GM21423 (cell line): ENCODE data around the gene EIF3A.
"Not testable (repeated sequence)": the region's sequence is repeated elsewhere in the genome, so short reads cannot be mapped to it uniquely, and the experiment has no call there.

ENCODE experiments used
- ATAC-seq: cut with Tn5 transposase; IDR thresholded peaks from one replicate; pipeline ENCODE4 v1.9.1; 2021; ENCODE audit warnings: mild to moderate bottlenecking, moderate library complexity; ENCODE audit not compliant: unreplicated experiment

Gene EIF3A

DNA sequence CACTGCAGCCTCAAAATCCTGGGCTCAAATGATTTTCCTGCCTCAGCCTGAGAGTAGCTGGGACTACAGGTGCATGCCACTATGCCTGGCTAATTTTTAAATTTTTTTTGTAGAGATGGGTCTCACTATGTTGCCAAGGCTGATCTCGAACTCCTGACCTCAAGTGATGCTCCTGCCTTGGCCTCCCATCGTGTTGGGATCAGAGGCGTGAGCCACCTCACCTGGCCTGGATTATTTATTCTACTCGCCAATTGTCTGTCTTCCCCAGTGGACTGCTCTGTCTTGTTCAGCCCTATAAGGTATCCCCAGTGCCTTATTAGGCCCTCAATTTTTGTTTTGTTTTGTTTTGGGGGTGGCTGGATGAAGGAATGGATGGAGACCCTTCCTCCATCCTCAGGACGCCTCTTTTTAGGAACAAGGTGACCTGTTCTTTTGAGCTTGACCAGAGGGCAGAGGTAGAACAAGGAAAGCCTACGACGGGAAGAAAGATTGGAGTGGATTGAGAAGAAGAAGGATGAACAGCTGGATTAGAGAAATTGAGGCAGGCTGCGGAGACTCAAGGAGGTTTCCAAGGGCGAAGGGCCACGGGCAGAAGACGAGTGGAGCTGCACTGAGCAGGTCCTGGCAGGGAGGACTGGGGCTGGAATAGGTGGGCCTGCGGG lies 22.8 kb upstream of the EIF3A start:
- no peak for ATAC-seq

GRCh38 chr10:119101366-119102098 lies 20.9 kb upstream of the EIF3A start:
- no peak for ATAC-seq

DNA sequence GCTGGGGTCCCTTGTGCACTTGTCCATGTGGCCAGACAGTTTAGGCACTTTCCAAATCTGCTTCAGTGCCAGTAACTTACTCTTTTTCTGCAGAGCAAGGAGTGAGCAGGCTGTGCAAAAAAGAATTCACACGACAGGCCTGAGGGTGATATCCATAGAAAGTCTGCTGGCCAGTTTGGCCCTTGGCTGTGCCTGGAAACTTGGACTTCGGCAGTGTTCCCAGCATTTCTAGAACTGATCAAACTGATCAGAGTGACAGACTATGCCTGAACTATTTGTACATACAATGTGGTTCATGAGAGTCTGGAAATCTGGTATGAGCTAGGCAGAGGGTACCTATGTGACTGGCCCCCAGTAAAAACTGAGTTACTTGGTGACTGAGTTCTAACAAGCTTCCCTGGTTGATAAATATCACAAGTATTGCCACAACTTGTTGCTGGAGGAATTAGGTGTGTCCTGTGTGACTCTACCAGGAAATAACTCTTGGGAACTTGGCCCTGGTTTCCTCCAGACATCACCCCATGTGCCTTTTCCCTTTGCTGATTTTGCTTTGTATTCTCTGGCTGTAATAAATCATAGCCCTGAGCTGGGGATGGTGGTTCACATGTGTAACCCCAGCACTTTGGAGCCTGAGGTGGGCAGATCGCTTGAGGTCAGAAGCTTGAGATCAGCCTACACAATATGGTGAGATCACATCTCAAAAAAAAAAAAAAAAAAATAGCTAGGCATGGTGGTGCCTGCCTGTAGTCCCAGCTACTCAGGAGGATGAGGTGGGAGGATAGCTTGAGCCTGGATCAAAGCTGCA lies 20.0 kb upstream of the EIF3A start:
- no peak for ATAC-seq

GRCh38 chr10:119098576-119098975 lies 18.0 kb upstream of the EIF3A start:
- ATAC-seq, result no peak

DNA sequence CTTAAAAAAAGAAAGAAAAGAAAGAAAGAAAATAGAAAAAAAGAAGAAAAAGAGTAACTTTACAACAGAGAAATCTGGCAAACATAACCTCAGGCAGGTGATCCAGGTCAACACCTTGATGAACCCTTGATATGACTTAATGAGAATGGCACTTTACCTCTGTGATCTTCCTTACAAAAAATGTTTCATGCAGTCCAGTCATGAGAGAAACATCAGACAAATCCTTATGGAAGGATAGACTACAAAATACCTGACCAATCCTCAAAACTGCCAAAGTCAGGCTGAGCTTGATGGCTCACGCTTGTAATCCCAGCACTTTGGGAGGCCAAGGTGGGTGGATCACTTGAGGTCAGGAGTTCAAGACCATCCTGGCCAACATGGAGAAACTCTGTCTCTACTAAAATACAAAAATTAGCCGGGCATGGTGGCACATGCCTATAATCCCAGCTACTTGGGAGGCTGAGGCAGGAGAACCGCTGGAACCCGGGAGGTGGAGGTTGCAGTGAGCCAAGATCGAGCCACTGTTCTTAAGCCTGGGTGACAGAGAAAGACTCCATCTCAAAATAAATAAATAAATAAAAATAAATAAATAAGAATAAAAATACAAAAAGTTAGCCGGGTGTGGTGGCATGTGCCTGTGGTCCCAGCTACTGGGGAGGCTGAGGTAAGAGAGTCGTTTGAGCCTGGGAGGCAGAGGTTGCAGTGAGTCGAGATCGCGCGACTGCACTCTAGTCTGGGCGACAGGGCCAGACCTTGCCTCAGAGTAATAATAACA lies 16.2 kb upstream of the EIF3A start:
- not testable (repeated sequence) for ATAC-seq

GRCh38 chr10:119095640-119096039 lies 15.0 kb upstream of the EIF3A start:
- no peak for ATAC-seq

- no peak for ATAC-seq
These were observed 10.4 kb upstream of the EIF3A start for GRCh38 chr10:119090968-119091367.

DNA sequence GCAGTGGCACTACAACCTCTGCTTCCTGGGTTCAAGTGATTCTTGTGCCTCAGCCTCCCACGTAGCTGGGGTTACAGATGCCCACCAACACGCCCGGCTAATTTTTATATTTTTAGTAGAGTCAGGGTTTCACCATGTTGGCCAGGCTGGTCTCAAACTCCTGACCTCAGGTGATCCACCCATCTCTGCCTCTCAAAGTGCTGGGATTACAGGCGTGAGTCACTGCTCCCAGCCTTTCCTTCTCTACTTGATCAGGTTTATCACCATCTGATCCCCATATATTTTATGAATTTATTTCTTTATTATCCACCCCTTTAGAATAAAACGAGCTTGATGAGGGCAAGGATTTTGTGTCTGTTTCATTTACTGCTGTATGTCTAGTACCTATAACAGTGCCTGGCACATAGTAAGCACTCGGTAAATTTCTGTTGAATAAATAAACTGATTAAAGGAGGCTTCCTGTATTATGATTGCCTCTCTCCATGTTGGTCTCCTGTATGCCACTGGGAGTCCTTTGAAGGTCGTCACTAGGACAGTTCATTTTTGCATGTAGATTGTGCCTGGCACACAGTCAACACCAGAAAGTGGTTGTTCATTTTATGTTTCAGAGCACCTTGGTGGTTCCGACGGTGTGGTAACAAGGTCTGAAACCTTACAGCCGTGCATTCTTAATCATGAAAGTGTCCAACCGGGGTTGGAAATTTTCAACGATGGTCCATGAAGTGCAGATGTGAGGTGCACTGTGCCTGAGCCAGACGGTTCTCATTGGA lies 9.6 kb upstream of the EIF3A start:
- no peak for ATAC-seq

DNA sequence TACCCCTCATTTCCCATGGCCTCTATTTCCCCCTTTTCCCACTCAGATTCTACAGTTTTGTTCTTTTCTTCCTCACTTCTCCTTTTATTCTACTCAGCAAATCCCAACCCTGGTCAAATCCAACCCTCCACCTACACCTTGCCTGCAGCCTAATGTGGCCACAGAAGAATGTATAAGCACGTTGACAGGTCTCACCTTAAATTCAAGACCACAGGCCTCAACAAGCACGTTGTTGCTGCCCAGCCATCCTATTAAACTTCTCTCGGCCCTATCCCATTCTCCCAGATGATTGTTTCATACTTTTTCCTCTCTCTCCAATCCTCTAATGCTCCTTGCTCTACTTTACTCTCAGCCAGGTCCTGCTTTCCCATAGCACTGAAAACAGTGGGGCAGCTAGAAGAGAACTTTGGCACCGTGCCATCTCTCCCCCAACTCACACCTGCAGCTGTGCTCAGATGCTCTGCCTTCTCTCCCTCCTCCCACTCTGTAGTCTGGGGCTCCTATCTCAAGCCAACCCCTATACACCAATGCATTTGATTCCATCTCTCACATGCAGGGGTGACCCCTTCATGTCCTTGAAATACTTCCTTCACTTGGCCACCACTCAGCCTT lies 6.8 kb upstream of the EIF3A start:
- ATAC-seq, result no peak

DNA sequence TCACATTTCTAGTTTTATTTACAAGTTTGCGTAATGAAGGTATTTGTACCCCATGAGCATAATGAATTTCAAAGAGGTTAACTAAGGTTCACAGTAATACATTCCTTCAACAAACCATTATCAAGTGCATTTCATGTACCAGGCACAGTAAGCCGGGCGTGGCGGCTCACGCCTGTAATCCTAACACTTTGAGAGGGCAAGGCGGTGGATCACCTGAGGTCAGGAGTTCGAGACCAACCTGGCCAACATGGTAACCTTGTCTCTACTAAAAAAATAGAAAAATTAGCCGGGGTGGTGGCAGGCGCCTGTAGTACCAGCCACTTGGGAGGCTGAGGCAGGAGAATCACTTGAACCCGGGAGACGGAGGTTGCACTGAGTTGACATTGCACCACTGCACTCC lies 4.3 kb upstream of the EIF3A start:
- ATAC-seq, result no peak

DNA sequence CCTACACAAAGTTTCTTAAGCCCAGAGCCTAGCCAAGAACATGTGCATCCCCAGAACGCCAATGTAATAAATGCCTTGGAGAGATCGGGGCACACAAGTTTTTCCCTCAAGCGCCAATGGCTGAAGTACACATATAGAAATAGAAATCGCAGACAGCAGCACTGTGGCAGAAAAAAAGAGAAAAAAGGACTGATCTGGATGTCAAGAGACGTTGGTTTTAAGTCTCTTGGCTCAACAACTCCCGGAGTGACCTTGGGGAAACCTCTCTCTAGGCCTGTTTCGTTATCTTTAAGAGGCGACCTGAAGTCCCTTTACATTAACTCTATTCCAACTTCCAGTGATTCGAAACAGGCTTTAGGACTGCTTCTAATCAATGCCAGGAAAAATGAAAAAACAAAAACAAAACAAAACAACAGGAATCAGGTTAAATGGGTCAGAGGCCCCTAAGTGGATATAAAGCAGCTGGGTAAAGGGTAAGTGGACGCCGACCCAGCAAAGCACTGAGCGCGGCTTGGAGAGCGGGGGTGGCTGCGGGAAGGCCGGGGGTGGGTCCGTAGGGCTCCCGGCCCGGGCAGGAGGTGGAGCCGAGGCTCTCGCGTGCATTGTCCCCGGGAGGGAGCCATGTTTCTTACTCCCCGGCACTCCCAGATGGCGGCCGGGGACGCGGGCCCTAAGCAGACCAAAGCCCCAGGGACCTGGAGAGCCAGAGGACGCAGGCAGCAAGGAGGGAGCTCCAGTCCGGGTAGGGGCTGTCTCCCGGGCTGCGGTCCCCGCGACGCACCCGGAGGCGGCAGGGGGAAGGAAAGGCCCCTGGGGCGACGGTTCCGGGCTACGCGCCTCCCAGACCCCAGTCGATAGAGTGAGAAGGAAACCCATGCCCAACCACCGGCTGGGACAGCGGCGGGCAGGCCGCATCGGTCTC lies 757 bp downstream of the EIF3A start:
- ATAC-seq, result peak; percentile 64

GRCh38 chr10:119078422-119079179 lies 2.0 kb downstream of the EIF3A start:
- no peak for ATAC-seq

GRCh38 chr10:119073584-119073983 lies 7.0 kb downstream of the EIF3A start:
- no peak for ATAC-seq

DNA sequence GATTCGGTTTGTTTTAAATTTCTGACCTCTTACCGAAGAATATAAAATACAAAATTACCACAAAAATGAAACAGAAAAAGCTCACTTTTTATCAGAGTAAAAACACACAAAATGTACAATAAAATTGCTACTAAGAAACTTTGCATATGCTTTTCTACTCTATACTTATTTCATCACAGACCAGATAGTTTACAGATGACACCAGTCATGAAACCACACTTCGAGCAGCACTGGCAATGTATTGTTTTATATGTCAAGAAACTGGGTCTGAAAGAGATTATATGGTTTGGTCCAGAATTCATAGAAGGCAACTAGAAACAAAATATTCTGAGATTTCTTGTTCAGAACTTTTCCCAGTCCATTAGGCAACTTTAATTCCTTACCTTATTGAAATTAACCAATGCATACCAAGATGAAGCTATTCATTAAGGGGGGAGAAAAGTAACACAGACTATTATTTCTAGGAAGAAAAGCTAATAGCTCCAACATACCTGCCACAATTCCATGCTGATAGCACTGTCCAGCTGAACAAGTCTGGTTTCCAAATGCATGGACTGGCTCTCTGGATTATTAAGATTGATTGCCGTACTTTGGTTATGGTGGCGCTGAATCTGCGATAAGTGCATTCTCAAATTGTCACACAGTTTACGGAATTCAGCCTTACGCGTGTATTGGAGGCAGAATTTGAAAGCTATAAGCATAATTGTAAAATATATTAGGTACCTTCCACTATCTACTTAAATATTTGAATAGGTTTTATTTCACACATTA lies 10.0 kb downstream of the EIF3A start:
- ATAC-seq, result no peak

DNA sequence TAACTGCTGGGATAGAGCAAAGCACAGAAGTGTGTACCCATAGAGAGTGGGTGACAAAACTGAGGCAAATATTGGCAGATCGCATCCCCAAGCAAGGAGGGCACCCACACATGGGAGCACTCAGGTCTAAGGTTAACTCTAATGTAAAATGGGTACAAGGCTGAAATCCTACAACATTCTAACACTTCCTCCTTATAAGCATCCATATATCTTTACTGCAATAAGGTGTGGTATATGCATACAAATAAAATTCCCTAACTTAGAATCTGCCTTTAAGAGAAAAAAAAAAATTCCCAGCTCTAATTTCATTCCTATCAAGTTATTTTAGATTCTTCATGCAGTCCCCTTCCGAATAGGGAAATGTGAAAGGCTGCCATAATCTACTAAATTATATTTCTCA lies 18.7 kb downstream of the EIF3A start:
- ATAC-seq, result no peak

DNA sequence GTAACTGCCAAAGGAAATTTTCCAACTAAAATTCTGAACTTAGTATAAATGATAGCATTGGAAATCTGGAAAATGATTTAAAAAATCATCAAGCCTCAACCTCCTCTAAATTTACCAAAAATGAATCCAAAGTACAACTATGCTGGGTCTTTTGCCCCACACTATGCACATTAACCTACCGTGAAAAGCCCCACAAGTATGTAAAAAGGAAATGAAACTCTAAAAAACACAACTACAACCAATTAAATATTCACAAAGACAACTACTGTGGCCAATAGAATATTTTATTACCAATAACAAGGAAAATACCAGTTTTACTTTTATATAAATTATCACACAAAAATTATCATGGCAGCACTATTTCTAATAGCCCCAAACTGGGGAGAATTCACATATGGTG lies 19.3 kb downstream of the EIF3A start:
- ATAC-seq, result no peak

DNA sequence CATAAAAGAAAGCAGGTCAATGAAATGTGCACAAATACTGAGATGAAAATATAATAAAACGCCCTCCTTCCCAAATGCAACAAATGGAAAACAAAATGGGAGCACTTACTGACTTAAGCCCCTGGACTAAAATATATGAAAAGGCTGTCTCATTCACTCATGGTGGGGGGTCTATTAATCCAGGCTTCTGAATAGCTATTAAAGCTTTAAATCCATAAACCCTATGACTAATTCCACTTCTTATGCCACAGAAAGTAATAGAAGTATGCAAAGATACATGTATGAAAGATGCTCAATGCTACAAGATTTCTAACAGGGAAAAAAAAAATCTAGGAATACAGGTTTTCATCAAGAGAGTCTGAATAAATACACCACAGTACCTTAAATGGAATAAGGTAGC lies 20.5 kb downstream of the EIF3A start:
- no peak for ATAC-seq
